HG03064 (cell line): Measurements from ENCODE around the gene PPP3CA.
"Not testable (repeated sequence)": the region's sequence is repeated elsewhere in the genome, so short reads cannot be mapped to it uniquely, and the experiment has no call there.

Experiments
- ATAC-seq: cut with Tn5 transposase; IDR thresholded peaks from one replicate; pipeline ENCODE4 v1.9.1; 2021; ENCODE audit warnings: low read depth; ENCODE audit not compliant: unreplicated experiment

The PPP3CA gene

DNA sequence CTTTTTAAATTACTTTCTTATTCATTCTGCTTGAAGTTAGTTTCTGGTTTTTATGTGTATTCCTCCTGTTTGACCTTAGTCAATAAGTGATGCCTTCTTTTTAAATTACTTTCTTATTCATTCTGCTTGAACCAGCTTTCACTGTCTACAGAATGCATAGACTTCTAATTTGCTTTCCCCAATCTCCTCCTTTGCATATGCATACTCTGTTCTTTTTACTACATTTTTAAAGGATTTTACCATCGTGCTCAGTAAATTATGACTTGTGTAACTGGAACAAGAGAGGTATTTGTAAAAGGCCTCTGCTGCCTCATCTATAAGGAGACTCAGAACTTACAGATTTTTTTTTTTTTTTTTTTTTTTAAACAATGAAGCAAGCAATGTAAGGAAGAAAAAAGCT, 228.7 kb downstream of the PPP3CA start:
- ATAC-seq = no peak

DNA sequence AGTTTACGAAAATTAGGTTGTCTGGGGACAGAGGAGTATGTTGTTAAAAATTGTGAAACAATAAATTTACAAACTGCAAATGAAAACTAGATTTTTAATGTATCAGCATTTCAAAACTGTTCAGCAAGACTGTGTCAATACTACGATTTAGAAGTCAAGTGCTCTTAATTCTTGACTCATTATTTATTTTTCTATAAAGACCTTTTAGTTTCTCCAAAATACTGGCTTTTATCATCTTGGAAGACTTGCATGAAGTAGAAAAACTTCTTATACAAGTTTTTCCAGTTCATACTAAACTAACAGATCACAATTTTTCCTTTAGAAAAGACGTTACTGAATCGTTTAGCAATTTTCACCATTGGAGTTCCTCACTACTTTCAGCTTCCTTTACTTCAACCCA, 231.4 kb downstream of the PPP3CA start:
- no peak for ATAC-seq

DNA sequence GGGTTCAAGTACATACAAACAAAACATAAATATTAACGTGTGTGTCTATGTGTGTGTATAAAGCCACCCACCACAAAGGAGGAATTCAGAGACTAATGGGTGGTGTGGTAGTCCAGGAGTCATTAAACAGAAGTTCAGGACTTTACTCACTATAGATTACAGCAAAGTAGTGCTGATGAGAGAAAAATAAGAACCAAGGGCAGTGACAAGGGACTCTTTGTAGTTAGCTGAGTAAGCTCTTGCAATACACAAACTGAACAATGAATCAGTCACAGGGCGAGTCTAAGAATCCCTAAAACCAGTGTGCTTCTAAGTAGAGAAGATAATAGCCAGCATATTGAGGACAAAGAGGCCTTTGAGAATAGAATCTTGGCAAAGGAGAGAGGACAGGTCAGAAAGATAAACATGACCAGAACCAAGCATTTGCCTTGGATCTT, 232.4 kb downstream of the PPP3CA start:
- ATAC-seq = no peak

- ATAC-seq = no peak
Measured at GRCh38 chr4:101104312-101105052, 242.8 kb downstream of the PPP3CA start.

DNA sequence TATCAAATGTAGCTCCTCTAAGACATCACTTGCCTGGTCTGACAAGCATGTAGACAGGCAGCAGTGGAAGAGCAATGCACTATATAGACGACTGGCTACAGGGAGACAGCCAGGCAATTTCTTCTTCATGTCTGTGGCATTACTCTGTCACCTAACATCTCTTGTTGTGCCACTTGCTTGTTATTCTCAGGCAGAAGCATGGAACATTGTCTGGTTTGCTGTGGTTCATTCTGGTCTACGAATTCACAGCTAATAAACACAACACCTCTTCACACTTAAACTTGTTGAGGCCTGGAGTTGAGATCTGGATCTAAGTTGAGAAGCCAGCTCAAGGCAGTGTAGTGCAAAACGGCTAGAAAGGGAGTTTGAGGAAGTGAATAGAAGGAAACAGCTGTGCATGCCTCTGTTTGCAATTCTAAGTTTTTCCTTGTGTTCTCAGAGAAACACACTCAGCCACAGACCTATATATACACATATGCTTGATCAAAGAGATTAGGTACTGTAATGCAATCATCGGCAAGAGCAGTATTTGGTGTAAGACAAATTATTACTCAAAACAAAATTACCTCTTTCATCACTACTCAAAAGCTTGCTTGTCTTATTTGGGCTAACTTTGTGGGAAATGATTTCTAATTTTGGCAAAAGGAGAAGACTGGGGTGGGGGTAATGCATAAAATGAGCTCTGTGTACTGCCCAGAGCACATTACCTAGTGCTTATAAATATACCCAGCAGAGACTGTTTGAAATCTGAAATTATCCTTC, 243.8 kb downstream of the PPP3CA start:
- peak; percentile 60 for ATAC-seq

- ATAC-seq = no peak
Measured at GRCh38 chr4:101102114-101102742, 245.1 kb downstream of the PPP3CA start.

DNA sequence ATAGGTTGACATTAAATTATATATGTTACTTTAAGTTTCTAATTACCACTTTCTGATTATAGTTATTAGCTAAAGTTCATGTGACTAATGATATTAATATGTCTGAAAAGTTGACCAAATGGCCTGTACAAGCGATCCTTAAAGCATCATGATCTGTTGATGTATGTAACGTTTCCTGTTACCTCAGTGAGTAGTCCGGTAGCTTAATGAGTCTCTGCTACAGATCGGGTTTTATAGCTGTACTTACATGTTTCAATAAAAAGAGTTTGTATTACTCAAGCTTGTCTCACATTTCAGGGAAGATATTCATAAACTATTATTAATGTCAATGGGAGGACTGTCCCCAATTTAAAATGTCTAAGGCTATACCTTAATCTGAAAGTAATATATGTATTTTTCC, 246.3 kb downstream of the PPP3CA start:
- no peak for ATAC-seq

DNA sequence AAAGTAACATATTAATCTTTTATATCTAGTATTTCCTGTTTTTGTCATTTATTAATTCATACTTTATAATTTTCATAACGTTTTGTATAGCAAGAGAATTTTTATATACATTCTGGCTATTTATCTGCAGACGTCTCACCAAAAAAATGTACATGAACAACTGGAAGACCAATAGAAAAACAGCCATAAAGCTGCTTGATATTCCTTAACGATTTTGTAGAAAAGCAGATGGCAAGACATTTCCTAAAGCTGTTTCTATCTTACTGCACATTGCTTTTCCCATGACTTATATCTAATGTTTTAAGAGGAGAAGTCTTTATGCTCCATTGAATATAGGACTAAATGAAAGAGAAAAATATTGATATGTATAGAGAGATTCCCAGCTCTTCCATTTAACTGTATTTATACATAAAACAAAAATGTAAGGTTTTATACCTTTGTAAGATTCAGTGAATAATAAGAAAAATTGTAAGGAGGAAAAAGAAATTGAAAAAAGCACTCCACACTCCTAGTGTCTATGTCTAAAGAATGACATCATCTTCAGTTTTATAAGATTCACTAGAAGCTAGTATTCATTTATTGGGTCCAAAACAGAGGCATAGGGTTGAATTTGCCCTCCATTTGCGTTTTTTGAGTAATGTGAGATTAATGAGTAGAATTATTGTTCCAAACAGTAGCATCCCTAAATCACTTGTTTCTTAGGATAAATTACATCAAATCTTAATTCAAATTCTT, 248.5 kb downstream of the PPP3CA start:
- no peak for ATAC-seq

GRCh38 chr4:101092609-101093008, 254.7 kb downstream of the PPP3CA start:
- not testable (repeated sequence) for ATAC-seq

- no peak for ATAC-seq
Measured at GRCh38 chr4:101089168-101089567, 258.2 kb downstream of the PPP3CA start.

DNA sequence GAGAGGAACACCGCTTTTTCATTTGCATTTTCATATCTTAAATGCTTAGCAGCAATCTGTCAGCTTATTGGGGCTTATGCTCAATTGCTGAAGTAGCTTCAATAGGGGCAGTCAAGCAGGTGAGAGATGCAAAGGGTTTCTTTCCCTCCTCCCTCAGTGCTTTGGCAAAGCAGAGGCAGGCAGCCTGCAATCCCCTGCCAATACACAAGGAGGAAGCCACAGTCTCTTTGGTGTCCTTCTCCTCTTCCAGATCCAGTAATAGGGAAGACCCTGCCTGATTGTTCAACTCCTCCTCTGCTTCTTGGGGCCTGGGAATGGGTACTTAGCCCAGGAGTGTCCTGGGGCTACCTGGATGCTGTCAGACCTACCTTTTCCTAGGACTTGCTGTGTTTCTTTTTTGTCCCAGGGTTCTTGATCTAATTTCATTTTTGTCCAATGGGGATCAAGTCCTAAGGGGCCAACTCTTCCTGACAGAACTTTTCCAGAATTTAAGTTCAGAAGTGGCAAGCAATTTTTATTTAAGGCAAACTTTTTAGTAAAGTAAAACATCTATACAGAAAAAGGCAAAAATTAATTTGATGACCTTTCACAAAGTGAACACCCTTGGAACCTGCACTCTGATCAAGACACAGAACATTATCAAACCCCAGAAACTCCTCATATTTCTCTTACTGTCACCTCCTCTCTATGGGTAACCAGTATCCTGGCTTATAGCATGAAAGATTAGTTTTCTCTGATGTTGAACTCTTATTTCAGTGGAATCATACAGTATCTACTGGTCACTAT, 260.3 kb downstream of the PPP3CA start:
- no peak for ATAC-seq

DNA sequence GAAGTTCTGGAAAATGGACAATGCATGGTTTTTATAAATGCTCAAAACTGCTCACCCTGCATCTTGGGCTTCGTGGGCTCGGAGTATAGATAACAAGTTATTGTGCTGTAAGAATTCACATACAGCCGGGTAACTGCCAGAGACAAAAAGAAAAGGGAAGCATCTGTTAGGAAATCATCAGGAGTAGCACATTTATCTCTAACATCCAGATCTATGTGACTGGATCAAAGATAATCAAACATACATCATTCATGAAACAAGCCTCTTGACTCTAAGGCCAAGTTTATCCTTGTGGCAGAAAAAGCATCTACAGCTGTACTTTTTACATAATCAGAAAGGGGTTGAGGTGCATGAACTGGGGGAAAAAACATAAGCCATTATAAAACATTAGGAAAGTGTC, 264.2 kb downstream of the PPP3CA start:
- ATAC-seq = no peak

- ATAC-seq = no peak
Measured at GRCh38 chr4:101081695-101082369, 265.5 kb downstream of the PPP3CA start.

GRCh38 chr4:101081166-101081565, 266.2 kb downstream of the PPP3CA start:
- ATAC-seq = no peak

GRCh38 chr4:101078950-101079349, 268.4 kb downstream of the PPP3CA start:
- no peak for ATAC-seq

DNA sequence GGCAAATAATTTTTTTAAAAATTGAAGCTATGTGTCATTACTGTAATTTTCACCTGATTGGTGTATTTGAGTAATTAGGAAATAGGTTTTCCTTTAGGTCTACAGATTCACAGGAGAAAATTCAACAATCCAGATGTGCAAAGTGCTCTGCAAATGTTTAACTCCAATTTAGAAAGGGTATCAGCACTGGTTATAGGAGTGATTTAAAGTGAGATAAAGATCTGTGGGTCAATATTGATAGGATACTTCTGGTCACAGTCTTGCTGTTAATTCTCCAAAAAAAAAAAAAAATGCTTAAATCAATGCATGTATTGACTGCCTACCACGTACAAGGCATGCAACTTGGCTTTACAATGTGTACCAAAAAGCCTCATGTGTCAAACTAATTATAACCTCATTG, 271.3 kb downstream of the PPP3CA start:
- no peak for ATAC-seq

- ATAC-seq = no peak
Measured at GRCh38 chr4:101075536-101075935, 271.8 kb downstream of the PPP3CA start.

DNA sequence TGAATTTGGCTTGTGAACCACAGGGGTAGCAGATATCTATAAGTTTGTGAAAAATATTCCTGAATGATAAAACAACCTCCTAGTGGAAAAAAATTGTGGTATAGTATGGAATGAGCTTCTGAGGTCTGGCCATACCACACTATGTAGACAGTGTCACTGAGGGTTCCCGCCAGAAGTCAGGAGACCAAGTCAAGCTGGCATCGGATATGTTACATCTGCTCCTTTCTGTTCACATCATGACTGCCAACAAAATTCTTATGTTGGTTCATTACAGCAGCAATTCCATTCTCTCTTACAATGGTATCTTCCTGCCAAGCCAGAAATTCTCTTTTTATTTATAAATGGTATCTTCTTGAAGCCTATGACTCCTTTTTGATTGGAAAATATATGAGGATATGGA, 273.0 kb downstream of the PPP3CA start:
- no peak for ATAC-seq

GRCh38 chr4:101071241-101071640, 276.1 kb downstream of the PPP3CA start:
- ATAC-seq = no peak

DNA sequence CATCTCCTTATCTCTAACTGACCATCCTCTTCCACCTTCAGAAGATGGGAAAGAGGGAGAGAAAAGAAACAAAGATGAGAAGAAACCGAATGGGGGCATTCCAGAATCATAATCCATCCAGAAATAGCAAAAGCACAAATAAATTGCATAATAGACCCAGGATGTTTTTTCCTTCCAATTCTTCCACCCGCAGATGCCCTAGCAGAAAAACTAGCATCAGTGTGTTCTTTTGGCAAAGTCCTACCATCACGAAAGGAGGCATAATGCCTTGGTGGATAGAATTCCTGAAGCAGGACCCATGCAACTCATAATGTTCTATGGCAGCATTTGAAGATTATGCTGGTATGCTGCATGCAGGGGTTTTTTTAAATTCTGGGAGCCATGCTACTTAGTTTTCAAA, 279.2 kb downstream of the PPP3CA start:
- ATAC-seq = no peak
